IMR-90 (cell line): ENCODE measurements around the gene PLA2G1B. TPM values are rescaled to one million over a fixed set of nuclear protein-coding genes. Genes with fewer than 3 reads are reported as not detected.

Experiments
- ATAC-seq: fragments of 200-7000 bp; cut with Tn5 transposase; 2 replicates; pipeline ENCODE4 v1.9.1; 2020; ENCODE audit warnings: low read depth, mild to moderate bottlenecking, moderate library complexity
- BruUV-seq: library from RNA; stranded (reverse); fragments of 400-500 nt; replicated peaks from 2 replicates; lab custom pipeline; 2021; lab: Mats Ljungman, UMichigan
- CTCF ChIA-PET: fragments of 300-600 bp; formaldehyde crosslinking; extraction: SDS; loops from one replicate; lab custom pipeline; 2021; ENCODE audit warnings: antibody characterized with exemption; lab: Yijun Ruan, JAX
- POLR2A ChIA-PET: fragments of 300-600 bp; sonication (Branson Sonifier 250); formaldehyde crosslinking; loops from one replicate; lab custom pipeline; 2022; ENCODE audit warnings: antibody characterized with exemption; ENCODE audit not compliant: unreplicated experiment; lab: Charles Lee
- DNase-seq: peaks from one replicate; pipeline ENCODE4 v3.0.0; 2013
- H2AFZ ChIP-seq: replicated peaks from 2 replicates; pipeline ENCODE3; 2013; ENCODE audit warnings: low read length, mild to moderate bottlenecking; ENCODE audit not compliant: poor library complexity
- H2AK5ac ChIP-seq: 2 replicates; pipeline ENCODE4 v1.6.1; 2013; ENCODE audit warnings: low read depth, low read length, inconsistent platforms
- H2AK9ac ChIP-seq: replicated peaks from 2 replicates; pipeline ENCODE3; 2013; ENCODE audit warnings: mild to moderate bottlenecking, low read depth, low read length, moderate library complexity; ENCODE audit not compliant: poor library complexity
- H2BK120ac ChIP-seq: 2 replicates; pipeline ENCODE4 v1.6.1; 2013; ENCODE audit warnings: low read depth, low read length, inconsistent platforms
- H2BK15ac ChIP-seq: 3 replicates; pipeline ENCODE4 v1.6.1; 2013; ENCODE audit warnings: low read depth, low read length, inconsistent platforms
- H2BK20ac ChIP-seq: 2 replicates; pipeline ENCODE4 v1.6.1; 2013; ENCODE audit warnings: low read depth, mild to moderate bottlenecking, inconsistent platforms, low read length, moderate library complexity
- H2BK5ac ChIP-seq: 2 replicates; pipeline ENCODE4 v1.6.1; 2013; ENCODE audit warnings: mild to moderate bottlenecking, low read depth, low read length, inconsistent platforms; ENCODE audit not compliant: poor library complexity, severe bottlenecking
- H3K14ac ChIP-seq: replicated peaks from 2 replicates; pipeline ENCODE4 v1.6.1; 2013; ENCODE audit warnings: low read depth, low read length, inconsistent platforms
- H3K18ac ChIP-seq: 2 replicates; pipeline ENCODE4 v1.6.1; 2013; ENCODE audit warnings: low read depth, low read length, control low read depth
- H3K23ac ChIP-seq: 2 replicates; pipeline ENCODE4 v1.6.1; 2013; ENCODE audit warnings: low read depth, low read length, inconsistent platforms
- H3K27ac ChIP-seq: 2 replicates; pipeline ENCODE4 v1.5.1; 2013; ENCODE audit warnings: mild to moderate bottlenecking, control low read depth, low read length; ENCODE audit not compliant: insufficient read depth
- H3K27me3 ChIP-seq: 2 replicates; pipeline ENCODE4 v1.6.1; 2013; ENCODE audit warnings: low read length; ENCODE audit not compliant: control insufficient read depth, insufficient read depth
- H3K36me3 ChIP-seq: 2 replicates; pipeline ENCODE4 v1.6.1; 2013; ENCODE audit warnings: low read length, mixed read lengths; ENCODE audit not compliant: control insufficient read depth, insufficient read depth
- H3K4ac ChIP-seq: 2 replicates; pipeline ENCODE4 v1.6.1; 2013; ENCODE audit warnings: low read depth, low read length, inconsistent platforms
- H3K4me1 ChIP-seq: 2 replicates; pipeline ENCODE4 v1.6.1; 2013; ENCODE audit warnings: low read length, mixed read lengths; ENCODE audit not compliant: control insufficient read depth, insufficient read depth
- H3K4me2 ChIP-seq: 2 replicates; pipeline ENCODE4 v1.6.1; 2013; ENCODE audit warnings: low read depth, mild to moderate bottlenecking, control low read depth, low read length, moderate library complexity
- H3K4me3 ChIP-seq: 2 replicates; pipeline ENCODE4 v1.5.1; 2013; ENCODE audit warnings: low read depth, mild to moderate bottlenecking, control low read depth, low read length, moderate library complexity; ENCODE audit not compliant: insufficient read depth
- H3K56ac ChIP-seq: 2 replicates; pipeline ENCODE4 v1.6.1; 2013; ENCODE audit warnings: low read length, inconsistent platforms; ENCODE audit not compliant: insufficient read depth; ENCODE audit errors: extremely low read depth
- H3K79me1 ChIP-seq, 2 experiments: 2 replicates each; pipeline ENCODE4 v1.6.1; 2013; ENCODE audit warnings: low read length in 2 of 2, inconsistent platforms in 1 of 2, low read depth in 1 of 2
- H3K9ac ChIP-seq: 2 replicates; pipeline ENCODE4 v1.6.1; 2013; ENCODE audit warnings: low read depth, low read length, control low read depth
- H3K9me1 ChIP-seq: 2 replicates; pipeline ENCODE4 v1.6.1; 2013; ENCODE audit warnings: low read length, inconsistent platforms; ENCODE audit not compliant: insufficient read depth
- H3K9me3 ChIP-seq: 2 replicates; pipeline ENCODE4 v1.6.1; 2013; ENCODE audit warnings: low read length; ENCODE audit not compliant: control insufficient read depth, insufficient read depth
- H4K20me1 ChIP-seq: 2 replicates; pipeline ENCODE4 v1.6.1; 2013; ENCODE audit warnings: low read length, inconsistent platforms; ENCODE audit not compliant: insufficient read depth
- H4K5ac ChIP-seq: 2 replicates; pipeline ENCODE4 v1.6.1; 2013; ENCODE audit warnings: mild to moderate bottlenecking, low read depth, low read length, control low read depth
- H4K8ac ChIP-seq, 2 experiments: 2 replicates each; pipeline ENCODE4 v1.6.1; 2013; ENCODE audit warnings: low read depth in 2 of 2, low read length in 2 of 2, control low read depth in 1 of 2, inconsistent platforms in 1 of 2
- H4K91ac ChIP-seq: 2 replicates; pipeline ENCODE4 v1.6.1; 2013; ENCODE audit warnings: low read depth, low read length, inconsistent platforms; ENCODE audit not compliant: insufficient read depth
- BHLHE40 ChIP-seq: fragments of 150-350 bp; IDR thresholded peaks from 2 replicates; pipeline ENCODE4 v1.6.1; 2016; ENCODE audit warnings: mild to moderate bottlenecking, low read depth, low read length
- CEBPB ChIP-seq: IDR thresholded peaks from 2 replicates; pipeline ENCODE4 v1.6.1; 2012; ENCODE audit warnings: low read depth, low read length, improper control_type of control experiment
- CHD1 ChIP-seq: IDR thresholded peaks from 2 replicates; pipeline ENCODE4 v1.6.1; 2012; ENCODE audit warnings: low read depth, low read length, improper control_type of control experiment
- ELK1 ChIP-seq: fragments of 150-350 bp; IDR thresholded peaks from 2 replicates; pipeline ENCODE4 v1.6.1; 2016; ENCODE audit warnings: low read depth, mild to moderate bottlenecking, low read length, moderate library complexity, borderline replicate concordance
- FOS ChIP-seq: fragments of 150-350 bp; IDR thresholded peaks from 2 replicates; pipeline ENCODE4 v1.6.1; 2016; ENCODE audit warnings: low read depth, low read length
- MAFK ChIP-seq: IDR thresholded peaks from 2 replicates; pipeline ENCODE4 v1.6.1; 2012; ENCODE audit warnings: low read depth, low read length, improper control_type of control experiment
- MAZ ChIP-seq: IDR thresholded peaks from 2 replicates; pipeline ENCODE4 v1.6.1; 2012; ENCODE audit warnings: low read depth, mild to moderate bottlenecking, low read length, improper control_type of control experiment, moderate library complexity, borderline replicate concordance
- MXI1 ChIP-seq: IDR thresholded peaks from 2 replicates; pipeline ENCODE4 v1.6.1; 2012; ENCODE audit warnings: low read depth, mild to moderate bottlenecking, low read length, moderate library complexity, borderline replicate concordance
- NFE2L2 ChIP-seq: fragments of 150-350 bp; IDR thresholded peaks from 2 replicates; pipeline ENCODE4 v1.6.1; 2016; ENCODE audit warnings: low read depth, mild to moderate bottlenecking, low read length
- POLR2A ChIP-seq: IDR thresholded peaks from 2 replicates; pipeline ENCODE4 v1.6.1; 2012; ENCODE audit warnings: mild to moderate bottlenecking, low read depth, low read length
- RAD21 ChIP-seq: IDR thresholded peaks from 2 replicates; pipeline ENCODE4 v1.6.1; 2012; ENCODE audit warnings: low read length, improper control_type of control experiment
- RCOR1 ChIP-seq: IDR thresholded peaks from 2 replicates; pipeline ENCODE4 v1.6.1; 2012; ENCODE audit warnings: mild to moderate bottlenecking, low read length, improper control_type of control experiment; ENCODE audit not compliant: insufficient replicate concordance
- RFX5 ChIP-seq: IDR thresholded peaks from 2 replicates; pipeline ENCODE4 v1.8.0; 2012; ENCODE audit warnings: low read depth, mild to moderate bottlenecking, low read length, moderate library complexity
- SMC3 ChIP-seq: fragments of 150-350 bp; IDR thresholded peaks from 2 replicates; pipeline ENCODE4 v1.6.1; 2016; ENCODE audit warnings: low read depth, mild to moderate bottlenecking, antibody characterized with exemption, low read length, moderate library complexity
- USF2 ChIP-seq: fragments of 150-350 bp; IDR thresholded peaks from 2 replicates; pipeline ENCODE4 v1.6.1; 2017; ENCODE audit warnings: mild to moderate bottlenecking, antibody characterized with exemption, low read length, low read depth
- WGBS, 2 experiments: methylation state at CpG; one replicate each; pipeline versions ENCODE4 v1.1.5 to v1.1.7; 2013; ENCODE audit warnings: missing lambda C conversion rate in 2 of 2; ENCODE audit not compliant: insufficient read length in 1 of 2; ENCODE audit errors: extremely low coverage in 2 of 2; 5-methylcytosine and 5-hydroxymethylcytosine counted together
- dilution Hi-C: fragments of 300-500 bp; cut with HindIII; formaldehyde crosslinking; loops from one replicate; pipeline ENCODE4 v1.14.3; 2018; ENCODE audit warnings: low sequenced_read_pairs; ENCODE audit not compliant: unreplicated experiment
- in situ Hi-C: fragments of 300-500 bp; cut with MboI; formaldehyde crosslinking; loops from 3 replicates; pipeline ENCODE4 v1.14.3; 2019; ENCODE audit warnings: low sequenced_read_pairs, inconsistent platforms, mixed read lengths
- intact Hi-C: fragments of 100-400 bp; cut with micrococcal nuclease; formaldehyde crosslinking; loops from 2 replicates; pipeline ENCODE4 v1.10.0; 2022
- polyA plus RNA-seq, 3 experiments: library from polyadenylated mRNA; depleted of rRNA; stranded (reverse); fragments of >200 nt; gene quantifications; 2 replicates each; pipeline ENCODE4 v1.2.3, GENCODE V29; 2012; ENCODE audit warnings: low replicate concordance in 1 of 3
- total RNA-seq: library from RNA; depleted of rRNA; stranded (reverse); fragments of >200 nt; gene quantifications from 2 replicates; pipeline ENCODE4 v1.2.3, GENCODE V29; 2012
- TF ChIP-seq, protein P1 (sequence below): conservative IDR thresholded peaks from 2 replicates; pipeline ENCODE4 v1.5.1; 2012; ENCODE audit warnings: mild to moderate bottlenecking, low read depth, low read length, improper control_type of control experiment

PLA2G1B gene
- total and polyA plus RNA-seq, 2 of the 4 experiments (the other 2 are of a cell fraction), result not detected

- no peak overlapping the region for H3K14ac ChIP-seq
- no peak for DNase-seq
- intact Hi-C loops, result loop anchor here (5.0 kb wide), 2 partner anchors 384 to 434 kb away; partner anchors contain the start of gene UNC119B
- H2AK9ac ChIP-seq, result no peak overlapping the region
- H3K4me3 ChIP-seq, result no peak overlapping the region
- no peak overlapping the region for H3K4me2 ChIP-seq
- H3K9ac ChIP-seq, result no peak overlapping the region
- H4K5ac ChIP-seq, result no peak overlapping the region
- H2BK5ac ChIP-seq, result no peak overlapping the region
- no peaks in the 10 kb centered on the region for H3K36me3 ChIP-seq
- H3K9me1 ChIP-seq, result no peaks in the 10 kb centered on the region
- no peaks in the 10 kb centered on the region for H3K4me1 ChIP-seq
- H3K9me3 ChIP-seq, result no peaks in the 10 kb centered on the region
- no peak overlapping the region for H3K27ac ChIP-seq
- H3K56ac ChIP-seq, result no peak overlapping the region
- no peak overlapping the region for H2BK15ac ChIP-seq
- H4K20me1 ChIP-seq, result no peaks in the 10 kb centered on the region
- H2AFZ ChIP-seq, result no peak overlapping the region
- H2BK20ac ChIP-seq, result no peak overlapping the region
- H3K23ac ChIP-seq, result no peak overlapping the region
- no peak for ATAC-seq
- dilution Hi-C loops, result no loop called here
- H3K27me3 ChIP-seq, result peaks cover 13% of the 10 kb centered on the region; the same call in 1 of the 2 replicates
- TF ChIP-seq, protein P1, sequence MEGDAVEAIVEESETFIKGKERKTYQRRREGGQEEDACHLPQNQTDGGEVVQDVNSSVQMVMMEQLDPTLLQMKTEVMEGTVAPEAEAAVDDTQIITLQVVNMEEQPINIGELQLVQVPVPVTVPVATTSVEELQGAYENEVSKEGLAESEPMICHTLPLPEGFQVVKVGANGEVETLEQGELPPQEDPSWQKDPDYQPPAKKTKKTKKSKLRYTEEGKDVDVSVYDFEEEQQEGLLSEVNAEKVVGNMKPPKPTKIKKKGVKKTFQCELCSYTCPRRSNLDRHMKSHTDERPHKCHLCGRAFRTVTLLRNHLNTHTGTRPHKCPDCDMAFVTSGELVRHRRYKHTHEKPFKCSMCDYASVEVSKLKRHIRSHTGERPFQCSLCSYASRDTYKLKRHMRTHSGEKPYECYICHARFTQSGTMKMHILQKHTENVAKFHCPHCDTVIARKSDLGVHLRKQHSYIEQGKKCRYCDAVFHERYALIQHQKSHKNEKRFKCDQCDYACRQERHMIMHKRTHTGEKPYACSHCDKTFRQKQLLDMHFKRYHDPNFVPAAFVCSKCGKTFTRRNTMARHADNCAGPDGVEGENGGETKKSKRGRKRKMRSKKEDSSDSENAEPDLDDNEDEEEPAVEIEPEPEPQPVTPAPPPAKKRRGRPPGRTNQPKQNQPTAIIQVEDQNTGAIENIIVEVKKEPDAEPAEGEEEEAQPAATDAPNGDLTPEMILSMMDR, result no peak
- TF ChIP-seq RFX5 (no peak), NFE2L2 (no peak), POLR2A (no peak), ELK1 (no peak), CEBPB (no peak), RCOR1 (no peak), MAFK (no peak), USF2 (no peak), BHLHE40 (no peak), MXI1 (no peak), FOS (no peak), CHD1 (no peak), RAD21 (no peak), MAZ (no peak), SMC3 (no peak)
- no peak overlapping the region for H2AK5ac ChIP-seq
- H3K79me1 ChIP-seq, result no peaks in the 10 kb centered on the region
- H2BK120ac ChIP-seq, result no peak overlapping the region
- no peak overlapping the region for H3K18ac ChIP-seq
- no peak overlapping the region for H3K4ac ChIP-seq
- WGBS, 2 experiments, result 69% methylated on average over 2 of the region's 4 CpGs; no CpG with 5 or more reads in 1 of the 2 experiments
- H4K91ac ChIP-seq, result no peak overlapping the region
- no TSS peak for BruUV-seq
- no peak overlapping the region for H4K8ac ChIP-seq
- POLR2A ChIA-PET, result no interaction called here
- in situ Hi-C loops, result loop anchor here (25.0 kb wide), 1 partner anchor 109 kb away; the partner anchor contains the start of genes COX6A1, GATC and TRIAP1
- CTCF ChIA-PET, result no interaction called here
Observed at GRCh38 chr12:120328228-120328627, 649 bp upstream of the PLA2G1B start.
